GM04504 (cell line): Measurements from ENCODE around the gene ATRIP.
A peak's percentile ranks its signal among the peaks of the same experiment; 100 is the strongest.
"Not testable (repeated sequence)": the region's sequence is repeated elsewhere in the genome, so short reads cannot be mapped to it uniquely, and the experiment has no call there.

Source experiments
- DNase-seq: peaks from one replicate; pipeline ENCODE4 v3.0.0-alpha.2; 2012; ENCODE audit warnings: low read depth

The ATRIP gene

DNA sequence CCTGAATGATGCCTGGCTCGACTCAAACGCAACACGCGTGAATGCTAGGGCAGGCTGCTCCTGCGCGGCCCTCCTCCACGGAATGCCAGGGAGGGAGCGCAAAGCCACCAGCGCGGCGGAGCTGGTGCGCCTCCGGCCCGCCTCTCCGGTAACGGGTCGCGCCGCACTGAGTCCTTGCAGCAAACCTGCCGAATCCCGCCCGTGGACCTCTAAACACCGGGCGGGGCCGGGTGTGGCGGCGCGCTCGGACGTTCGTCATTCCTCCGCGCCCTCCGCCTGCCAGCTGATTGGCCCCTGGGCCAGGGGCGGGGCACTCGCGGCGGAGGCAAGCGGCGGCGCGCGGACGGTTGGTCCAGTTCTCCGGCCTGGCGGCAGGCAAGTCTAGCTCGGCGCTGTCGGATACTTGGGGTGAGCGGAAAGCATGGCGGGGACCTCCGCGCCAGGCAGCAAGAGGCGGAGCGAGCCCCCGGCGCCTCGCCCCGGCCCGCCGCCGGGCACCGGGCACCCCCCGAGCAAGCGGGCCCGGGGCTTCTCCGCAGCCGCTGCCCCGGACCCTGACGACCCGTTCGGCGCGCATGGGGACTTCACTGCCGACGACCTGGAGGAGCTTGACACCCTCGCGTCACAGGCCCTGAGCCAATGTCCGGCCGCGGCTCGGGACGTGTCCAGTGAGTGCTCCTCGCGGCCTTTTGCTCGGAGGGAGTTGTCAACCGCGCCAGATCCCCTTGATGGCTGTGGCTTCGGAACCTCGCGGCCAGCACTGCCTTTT lies at the start of gene ATRIP:
TSS of gene ATRIP (plus strand) at position 313 of the 769 bp plus-strand sequence. CDS start at position 422, 109 bp downstream.
- DNase-seq = peak; percentile 65

DNA sequence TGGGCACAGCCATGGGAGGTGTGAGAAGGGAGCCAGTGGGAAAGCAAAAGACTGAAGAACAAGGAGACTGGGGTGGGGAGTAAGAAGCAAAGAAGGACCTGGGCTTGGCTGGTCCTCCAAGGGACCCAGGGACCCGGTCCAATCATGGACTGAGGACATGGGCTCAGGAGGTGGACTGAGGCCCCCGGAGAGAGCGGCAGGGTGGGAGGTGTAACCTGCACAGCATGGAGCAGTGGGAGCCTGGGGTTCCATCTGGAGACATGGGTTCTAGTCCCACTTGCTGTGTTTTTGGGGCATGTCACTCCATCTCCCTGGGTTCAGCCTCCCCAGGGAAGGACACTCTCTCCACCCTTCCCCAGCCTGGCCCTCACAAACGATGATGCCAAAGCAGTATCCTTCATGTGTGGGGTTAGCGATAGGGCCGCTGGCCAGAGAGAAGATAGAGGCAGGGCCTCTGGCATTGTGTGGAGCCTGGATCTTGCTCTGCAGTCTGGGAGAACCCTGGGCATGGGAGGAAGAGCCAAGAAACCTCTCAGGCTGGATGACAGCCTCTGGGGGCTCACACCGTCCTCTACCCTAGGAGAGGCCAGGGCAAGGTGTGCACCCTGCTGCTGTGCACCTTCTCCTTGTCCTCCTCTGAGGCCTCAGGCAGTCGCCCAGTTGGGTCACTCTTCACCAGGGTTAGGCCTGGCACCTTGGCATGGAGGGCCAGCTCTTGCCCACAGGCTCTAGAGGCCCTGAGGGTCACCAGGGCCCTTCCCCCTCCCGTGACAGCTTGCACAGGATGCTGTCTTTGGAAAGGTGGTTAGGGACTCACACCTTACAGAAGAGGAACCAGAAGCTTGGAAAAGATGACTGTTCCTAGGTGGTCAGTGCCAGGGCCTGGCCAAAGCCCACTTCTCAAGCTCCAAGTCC lies 48.5 kb upstream of the ATRIP start:
- DNase-seq = no peak

DNA sequence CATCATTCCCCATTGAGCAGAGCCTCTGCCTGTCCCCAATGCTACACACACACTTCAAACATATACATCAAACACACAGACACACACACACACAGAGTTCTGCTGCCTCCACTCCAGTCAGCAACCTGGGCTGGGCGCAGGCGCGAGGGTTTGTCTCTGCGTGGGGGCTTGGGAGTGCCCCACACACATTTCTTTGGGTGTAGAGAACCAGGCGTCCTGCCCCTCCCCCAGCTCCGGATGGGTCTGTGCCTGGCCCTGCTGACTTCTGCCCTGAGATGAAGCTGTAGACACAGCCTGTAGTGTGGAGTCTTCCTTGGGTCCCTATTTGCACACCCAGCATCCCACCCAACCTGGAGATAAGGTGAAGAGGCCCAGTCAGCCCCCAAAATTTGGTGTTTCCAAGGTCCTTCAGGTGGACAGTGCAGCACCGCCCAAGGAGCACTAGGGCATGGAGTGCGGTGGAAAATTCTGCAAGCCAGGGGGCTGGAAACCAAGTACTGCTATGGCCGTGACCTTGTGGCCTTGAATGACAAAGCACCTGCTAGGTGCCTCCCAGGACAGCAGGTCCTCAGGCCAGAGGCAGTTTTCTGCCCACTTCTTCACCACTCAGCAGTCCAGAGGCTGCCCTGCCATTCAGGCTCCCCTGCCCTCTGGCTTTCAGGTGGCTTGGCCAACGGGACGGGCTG lies 47.7 kb upstream of the ATRIP start:
- DNase-seq = no peak

DNA sequence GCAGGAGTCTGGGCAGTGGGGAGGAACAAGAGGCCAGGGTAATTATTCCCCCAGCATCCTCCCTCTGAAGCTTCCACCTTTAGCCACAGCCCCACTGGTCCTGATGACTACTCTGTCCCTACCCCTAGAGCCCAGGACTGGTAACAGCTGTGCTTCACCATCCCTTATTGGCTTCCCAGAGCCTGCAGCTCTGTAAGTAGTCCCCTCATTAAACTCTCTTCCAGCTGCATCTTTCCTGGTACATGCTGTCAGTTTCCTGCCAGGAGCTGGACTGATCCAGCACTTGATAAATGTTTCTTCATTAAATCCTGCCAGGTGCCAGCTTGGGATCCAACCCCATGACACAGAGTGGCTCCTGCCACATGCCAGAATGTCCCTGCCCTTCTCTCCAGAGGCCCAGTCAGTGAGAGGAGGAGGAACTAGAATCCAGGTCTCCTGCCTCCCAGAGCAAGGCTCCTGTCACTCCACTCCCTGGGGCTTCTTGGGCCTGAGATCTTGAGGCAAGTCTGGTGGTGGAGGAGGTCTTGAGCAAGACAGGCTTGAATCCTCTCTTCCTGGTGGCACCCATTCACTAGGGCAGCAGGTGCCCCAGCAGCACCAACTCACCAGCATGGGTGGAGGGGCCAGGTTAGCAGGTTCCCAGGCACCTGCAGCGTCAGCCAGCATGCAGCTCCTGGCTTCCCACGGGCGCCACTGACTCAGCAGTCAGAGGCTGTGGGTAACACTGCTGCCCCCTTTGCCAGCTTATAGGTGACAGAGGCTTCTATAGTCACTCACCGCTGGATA lies 47.0 kb upstream of the ATRIP start:
- DNase-seq = no peak

DNA sequence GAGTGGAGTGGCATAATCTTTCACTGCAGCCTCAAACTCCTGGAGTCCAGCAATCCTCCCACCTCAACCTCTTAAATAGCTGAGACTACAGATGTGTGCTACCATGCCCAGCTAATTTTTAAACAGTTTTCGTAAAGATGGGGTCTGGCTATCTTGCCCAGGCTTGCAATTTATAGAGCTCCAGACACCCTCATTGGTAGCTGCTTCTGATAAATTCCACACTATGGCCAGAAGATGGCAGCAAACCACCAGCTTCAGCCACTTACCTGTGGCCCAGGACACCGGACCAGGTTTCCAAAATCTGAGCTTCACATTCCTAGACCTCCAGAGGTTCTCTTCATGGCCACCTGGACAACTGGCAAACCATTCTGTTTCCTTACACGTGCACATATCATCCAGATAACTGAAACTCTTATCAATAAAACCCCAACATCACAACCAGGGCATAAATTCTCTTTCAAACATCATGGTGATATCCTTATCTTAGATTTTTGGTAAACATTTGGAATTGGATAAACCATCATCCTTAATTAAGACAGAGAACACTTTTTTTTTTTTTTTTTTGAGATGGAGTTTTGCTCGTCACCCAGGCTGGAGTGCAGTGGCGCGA lies 45.6 kb upstream of the ATRIP start:
- peak; percentile 25 for DNase-seq

DNA sequence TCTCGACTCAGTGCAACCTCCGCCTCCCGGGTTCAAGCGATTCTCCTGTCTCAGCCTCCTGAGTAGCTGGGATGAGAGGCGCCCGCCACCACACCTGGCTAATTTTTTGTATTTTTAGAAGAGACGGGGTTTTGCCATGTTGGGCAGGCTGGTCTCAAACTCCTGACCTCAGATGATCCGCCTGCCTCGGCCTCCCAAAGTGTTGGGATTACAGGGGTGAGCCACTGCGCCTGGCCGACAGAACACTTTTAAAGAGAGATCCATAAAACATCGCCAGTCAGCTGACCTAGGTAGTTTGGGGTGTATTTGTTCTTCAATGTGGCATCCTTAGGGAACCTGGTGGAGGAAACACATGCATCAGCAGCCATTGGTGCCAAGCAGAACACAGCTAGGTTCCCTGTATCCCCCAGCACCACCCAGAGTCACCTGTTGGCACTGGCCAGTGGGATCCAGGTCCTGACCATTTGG lies 45.1 kb upstream of the ATRIP start:
- DNase-seq = not testable (repeated sequence)

DNA sequence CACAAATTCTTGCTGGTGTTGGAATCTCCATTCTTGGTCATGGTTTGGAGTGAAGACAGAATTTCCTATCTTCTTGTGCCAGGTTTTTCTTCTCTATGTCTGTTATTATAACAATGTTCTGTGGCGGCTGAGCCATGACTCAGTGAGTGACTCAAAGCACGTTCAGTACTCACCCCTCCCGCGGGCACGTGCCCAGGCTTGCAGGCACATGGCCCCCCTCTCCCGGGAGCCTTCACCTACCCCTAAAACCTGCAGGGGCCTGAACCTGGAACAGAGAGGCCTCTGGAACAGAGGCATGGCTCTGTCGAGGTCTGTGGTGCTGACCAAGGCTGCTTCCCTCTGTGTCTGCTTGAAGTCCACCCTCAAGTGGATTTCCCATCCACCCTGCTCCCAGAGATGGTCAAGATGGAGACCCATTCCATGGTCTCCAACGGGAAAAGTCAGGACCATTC lies 44.2 kb upstream of the ATRIP start:
- DNase-seq = peak; percentile 78

DNA sequence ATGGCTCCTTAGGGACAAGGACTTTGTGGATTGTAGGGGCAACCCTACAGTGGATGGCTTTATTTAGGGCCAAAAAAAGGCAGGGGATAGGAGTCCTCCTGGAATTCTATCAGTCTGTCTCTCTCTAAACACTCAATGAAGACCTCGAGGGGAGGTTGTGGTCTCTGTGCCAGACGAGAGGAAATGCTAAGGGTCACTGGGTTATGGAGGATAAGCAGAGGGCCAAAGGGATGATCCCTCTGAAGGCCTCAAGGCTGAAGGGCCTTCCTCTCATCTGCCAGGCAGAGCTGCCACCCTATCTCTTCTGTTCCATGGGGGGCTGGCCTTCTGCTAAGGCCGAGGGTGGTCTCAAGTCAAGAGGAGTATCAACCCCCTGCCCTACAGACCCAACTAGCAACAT lies 43.6 kb upstream of the ATRIP start:
- DNase-seq = no peak

DNA sequence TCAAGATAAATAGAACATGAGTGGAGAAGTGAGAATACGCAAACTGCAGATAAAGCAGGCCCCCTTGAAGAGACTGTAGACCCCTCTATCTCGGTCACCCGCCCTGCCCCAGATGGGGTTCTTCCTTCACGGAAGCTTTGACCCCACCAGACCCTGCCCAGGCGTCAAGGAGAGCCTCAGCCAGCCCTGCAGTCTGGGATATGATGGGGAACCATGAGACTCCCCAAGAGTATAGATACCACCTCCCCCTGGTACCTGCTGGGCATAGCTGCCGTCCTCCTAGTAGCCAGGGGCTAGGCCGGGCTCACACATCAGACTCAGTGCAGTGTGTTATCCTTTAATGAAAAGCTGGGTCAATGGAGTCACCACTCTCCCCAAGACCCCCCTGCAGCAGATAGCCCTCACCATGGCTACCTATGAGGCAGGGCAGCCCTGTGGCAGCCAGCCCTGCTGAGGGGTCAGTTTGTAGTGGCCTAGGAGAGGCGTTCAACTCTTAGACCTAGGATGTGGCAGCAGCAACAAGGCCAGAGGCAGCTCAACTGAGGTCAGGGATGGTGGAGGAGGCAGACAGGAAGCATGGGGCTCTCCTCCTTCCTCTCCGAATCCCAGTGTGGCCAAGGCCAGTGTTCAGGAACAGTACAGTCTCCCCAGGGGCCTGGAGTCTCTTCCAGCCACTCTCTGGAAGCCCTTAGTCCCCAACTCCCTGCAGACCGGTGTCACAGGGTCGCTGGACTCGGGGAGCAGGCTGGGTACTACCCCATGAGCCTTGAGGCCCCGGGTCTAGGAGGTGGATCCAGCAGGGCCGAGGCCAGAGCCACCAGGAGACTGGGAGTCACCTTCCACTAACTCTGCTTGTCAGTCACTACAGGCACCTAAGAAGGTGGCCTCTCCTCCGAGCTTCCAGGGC lies 42.8 kb upstream of the ATRIP start:
- no peak for DNase-seq

DNA sequence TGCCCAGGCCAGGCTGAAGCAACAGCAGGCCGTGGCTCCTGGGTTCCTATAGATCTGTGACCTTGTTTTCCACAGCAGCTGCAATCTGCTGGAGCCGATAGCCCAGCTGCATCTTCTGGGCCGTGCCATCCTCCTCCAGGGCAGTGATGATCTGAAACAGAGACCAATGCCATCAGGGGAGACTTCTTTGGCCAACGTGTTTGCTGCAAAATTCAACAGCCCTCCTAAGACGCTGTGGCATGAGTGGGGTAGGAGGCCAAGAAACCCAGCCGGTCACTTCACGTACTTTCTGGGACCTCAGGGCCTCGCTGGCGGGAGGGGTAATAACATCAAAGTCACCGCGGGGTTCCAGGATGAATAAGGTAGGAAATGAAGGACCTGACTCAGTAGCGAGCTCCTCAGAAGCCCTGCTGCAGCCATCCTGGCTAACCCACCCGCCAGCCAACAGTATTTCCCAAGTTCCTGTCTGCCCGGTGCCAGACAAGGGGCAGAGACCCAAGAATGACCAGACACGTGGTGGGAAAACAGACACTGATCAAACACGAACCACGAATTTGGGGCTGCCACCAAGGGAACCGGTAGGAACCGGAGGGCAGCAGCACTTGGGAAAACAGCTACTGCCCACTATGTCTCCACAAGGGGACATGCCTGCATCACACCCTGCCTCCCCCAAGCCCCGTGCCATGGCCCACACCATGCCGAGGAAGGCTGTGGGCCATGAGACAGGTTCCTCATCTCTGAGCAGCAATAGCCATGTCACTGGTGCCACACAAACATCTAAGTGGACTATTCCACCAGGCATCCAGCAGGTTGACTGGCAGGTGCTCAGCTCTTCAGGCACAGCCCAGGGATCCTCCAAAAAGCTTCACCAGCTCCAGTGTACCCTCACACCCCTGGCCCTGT lies 41.8 kb upstream of the ATRIP start:
- DNase-seq = no peak

DNA sequence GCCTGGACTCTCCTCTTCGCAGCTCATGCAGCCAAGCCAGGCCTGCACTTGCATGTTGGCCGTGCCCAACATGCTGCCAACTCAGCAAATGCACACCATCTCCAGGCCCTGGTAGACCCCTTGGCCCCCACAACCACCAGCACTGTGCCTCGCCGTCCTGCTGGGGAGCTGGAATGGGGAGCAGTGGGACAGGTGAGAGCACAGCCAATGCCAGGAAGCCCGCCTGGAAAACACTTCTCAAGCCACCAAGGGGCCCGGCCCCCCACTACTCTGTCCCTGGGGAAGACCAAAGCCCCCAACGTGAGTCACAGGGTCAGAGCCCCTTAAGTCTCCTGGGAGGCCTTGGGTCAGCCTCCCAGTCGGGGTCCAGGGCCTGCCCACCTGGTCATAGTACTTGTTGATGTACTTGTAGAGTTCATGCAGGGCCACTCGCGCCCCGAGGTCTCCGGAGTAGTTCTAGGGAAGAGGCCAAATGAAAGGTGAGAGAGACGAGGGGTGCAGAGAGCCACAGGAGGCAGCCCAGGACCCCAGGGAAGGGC lies 41.1 kb upstream of the ATRIP start:
- DNase-seq = no peak

DNA sequence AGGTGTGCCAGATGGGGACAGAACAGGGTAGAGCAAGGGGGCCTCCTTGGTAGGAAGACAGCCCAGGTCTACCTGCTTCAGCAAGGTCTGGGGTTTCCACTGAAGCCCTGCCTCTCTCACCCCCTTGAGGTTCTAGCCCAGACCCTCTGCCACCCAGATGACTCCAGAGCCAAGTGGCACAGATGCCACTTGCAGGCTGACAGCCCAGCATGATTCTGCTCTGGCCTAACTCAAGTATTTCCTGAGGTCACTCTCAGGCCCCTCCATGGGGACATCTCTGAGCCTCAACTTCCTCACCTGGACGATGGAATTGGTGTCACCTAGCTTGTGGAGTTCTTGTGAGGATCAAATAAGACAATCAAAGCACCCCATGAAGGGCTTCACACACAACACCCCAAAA lies 40.6 kb upstream of the ATRIP start:
- no peak for DNase-seq

DNA sequence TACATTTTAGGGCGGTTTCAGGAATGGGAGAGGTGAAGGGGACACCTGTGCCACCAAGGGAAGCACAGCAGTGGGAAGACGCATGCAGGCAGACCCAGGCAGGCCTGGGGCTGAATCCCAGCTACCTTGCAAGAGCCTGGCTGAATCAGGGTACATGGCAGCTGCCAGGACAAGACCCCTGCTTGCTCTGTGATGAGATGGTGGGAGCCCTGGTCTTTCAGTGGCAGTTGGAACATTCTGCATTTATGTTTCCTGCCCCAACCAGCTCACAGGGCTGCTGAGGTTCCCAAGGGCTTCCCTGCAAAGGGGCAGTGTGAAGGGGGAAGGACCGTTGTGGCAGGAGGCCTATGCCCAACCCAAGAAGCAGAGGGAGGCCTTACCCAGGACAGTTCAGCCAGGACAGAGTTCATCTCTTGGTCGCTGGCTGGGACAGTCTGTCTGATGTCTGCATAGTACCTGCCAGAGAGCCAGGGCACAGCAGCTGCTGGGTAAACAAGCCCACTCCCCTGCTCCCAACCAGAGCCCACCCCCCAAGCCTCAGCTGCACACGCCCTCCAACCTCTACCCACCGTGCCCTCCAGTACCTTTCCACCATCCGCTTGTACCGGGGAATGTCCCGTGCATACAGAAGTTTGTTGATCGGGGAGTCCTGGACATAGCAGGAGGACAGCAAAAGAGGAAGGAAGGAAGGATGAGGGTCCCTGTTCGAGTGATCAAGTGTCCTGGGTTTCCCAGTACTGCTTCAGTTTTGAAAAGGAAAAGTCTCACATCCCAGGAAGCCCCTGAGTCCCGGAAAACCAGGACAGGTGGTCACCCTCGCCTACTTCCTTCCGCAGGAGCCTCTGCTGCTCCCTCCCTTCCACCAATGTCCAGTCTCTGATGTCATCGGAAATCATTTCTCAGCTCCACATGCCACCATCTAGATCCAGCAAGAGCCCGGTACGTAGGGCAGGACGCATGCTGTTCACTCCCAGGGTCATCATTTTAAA lies 39.8 kb upstream of the ATRIP start:
- no peak for DNase-seq

DNA sequence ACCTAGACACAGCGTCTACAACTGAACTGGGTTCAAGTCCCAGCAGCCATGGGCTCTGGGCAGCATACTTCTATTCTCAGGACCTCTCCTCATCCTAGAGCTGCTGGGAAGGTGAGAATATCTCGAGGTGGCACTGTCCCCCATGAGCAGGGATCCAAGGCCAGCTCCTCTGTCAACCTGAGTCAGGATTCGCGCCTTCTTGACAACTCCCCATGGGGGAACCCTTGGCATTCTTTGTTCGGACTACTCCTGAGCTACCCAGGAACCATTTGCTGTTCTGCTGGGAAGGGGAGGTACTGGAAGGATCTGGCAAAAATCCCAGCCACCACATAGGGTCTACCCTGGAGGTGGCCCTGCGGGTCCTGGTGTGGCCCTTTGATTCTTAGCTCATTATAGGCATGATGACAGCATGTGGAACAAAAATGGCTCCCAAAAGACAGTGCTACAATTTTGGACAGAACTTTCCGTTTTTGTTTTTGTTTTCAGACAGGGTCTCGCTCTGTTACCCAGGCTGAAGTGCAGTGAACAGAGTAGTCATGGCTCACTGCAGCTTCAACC lies 38.9 kb upstream of the ATRIP start:
- DNase-seq = no peak

DNA sequence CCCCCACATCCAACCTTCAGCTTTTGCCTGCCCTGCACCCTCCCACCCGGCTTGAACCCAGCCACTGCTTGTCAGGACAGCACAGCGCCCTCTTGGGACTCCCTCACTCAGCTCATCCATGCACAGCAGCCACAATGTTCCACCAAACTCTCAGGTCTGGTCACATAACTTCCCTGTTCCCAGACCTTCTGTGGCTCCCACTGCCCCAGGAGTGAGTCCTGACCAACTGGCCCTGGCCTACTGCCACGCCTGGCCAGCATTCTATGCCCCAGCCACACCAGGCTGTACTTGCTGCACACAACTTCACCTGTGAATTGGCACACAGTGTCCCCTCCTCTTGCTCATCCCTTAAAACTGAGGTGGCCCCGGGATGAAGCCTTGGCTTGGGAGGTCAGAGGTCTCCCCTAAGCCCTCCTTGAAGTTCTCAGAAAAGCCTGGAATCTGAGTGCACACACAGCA lies 37.7 kb upstream of the ATRIP start:
- no peak for DNase-seq

DNA sequence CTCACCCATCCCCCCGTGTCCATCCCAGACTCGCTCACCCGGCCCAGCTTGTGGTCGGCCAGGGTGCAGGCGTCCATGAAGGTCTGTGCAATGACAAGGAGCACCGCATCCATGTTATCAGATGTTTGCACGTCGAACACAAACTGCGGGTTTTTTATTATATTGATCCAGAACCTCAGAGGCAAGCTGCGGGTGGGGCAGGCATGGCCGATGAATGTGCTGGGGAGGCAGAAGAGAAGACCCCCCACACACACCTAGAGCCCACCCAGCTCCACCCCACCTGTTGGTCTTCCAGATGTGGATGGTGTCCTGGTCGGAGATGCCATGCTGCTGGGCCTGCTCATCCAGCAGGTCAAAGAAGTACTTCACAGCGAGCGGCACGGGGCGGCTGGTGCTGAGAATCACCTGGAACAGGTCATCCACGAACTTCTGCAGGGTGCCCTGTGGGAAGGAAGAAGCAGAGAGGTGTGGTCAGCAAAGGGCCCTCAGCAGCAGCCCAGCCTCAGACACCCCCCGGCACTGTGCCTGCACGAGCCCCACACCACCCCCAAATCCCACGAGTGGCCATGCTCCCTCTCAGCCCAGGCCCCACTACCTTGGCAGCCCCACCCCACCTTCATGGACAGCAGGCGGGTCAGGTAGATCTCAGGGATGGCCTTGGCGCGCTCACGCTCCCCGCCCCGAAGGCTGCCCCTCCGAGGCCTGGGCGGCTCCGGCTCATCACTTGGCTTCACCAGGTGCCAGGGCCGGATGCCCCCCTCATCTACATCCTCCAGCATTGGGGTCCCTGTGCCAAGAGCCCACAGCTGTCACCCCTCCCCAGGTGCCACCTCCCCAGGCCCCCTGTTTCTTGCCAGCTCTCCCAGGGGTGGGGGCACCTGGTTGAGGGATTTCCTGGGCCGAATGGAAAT lies 37.0 kb upstream of the ATRIP start:
- DNase-seq = no peak
